LoVo (cell line): ENCODE results near the gene SCLT1.
"Not testable (repeated sequence)": the region's sequence is repeated elsewhere in the genome, so short reads cannot be mapped to it uniquely, and the experiment has no call there.

Source experiments
- DNase-seq: peaks from one replicate; pipeline ENCODE4 v3.0.0-alpha.2; 2016; ENCODE audit warnings: low spot score

SCLT1 gene

GRCh38 chr4:129069537-129069936 is 23.8 kb downstream of the SCLT1 start:
- not testable (repeated sequence) for DNase-seq

DNA sequence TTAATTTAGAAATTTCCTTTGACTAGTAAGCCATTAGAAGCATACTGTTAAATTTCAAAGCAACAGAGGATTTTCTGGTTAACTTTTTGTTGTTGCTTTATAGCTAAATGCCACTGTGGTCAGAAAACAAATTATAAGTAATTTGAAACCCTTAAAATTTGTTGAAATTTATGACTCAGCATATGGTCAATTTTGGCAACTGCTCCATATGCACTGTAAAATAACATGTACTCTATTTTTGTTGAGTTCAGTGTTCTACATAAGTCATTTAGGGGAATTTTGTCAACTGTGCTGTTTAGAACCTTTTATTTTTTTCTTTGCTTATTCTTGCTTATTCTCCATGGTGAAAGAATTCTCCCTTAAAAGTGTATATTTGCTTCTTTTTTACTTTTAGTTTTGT is 28.6 kb downstream of the SCLT1 start:
- no peak for DNase-seq

GRCh38 chr4:129063640-129064039 is 29.7 kb downstream of the SCLT1 start:
- no peak for DNase-seq

GRCh38 chr4:129062580-129062979 is 30.8 kb downstream of the SCLT1 start:
- no peak for DNase-seq

GRCh38 chr4:129059028-129059427 is 34.3 kb downstream of the SCLT1 start:
- no peak for DNase-seq

DNA sequence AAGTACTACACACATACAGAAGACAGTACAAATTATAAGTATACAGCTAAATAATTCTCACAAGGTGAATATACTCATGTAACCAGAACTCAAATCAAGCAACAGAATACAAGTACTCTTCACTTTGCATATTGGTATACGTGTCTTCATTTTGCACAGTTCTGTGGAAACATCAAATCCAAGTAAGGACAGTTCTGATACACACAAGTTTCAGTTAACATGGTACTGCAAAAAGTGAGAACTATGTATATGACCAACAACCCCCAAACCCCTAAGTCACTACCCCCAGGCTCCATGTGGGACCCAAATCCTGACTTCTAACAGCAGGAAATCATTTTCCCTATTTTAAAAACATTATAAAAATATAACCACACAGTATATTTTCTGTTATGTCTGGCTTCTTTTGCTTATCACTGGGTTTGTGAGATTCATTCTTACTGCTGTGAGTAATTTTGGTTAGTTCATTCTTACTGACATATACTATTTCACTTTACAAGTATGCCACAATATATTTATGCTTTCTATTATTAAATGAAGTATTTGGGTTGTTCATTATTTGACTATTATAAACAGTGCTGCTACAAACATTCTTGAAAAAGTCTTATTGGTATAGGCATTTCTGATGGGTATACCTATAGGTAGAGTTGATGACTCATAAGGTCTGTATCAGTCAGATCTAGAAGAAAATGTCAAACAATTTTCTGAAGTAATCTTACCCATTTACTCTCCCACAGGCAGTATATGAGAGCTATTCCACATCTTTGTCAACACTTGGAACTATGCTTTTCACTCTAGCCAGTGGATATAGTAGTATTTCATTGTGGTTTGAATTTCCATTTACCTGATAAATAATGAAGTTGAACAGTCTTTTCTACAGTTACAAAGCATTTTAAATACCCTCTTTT is 47.0 kb downstream of the SCLT1 start:
- no peak for DNase-seq

- no peak for DNase-seq
These were observed 49.8 kb downstream of the SCLT1 start for GRCh38 chr4:129043523-129043922.

DNA sequence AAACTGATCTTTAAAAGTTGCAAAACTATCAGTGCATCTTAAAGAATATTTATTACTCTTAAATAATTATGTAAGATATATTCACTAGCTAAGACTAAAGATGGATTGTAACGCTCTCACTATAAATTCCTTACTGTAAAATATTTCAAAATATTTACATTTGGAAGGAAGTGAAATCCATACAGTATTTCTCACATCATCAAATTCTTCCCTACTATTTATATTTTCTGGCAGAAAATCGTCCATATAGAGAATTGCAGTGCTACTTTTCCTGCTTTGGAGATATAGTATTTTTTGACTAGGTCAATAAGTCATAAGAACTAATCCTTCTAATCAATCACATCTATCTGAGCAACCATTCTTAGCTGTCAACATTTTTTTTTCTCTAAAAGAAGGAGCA is 52.9 kb downstream of the SCLT1 start:
- DNase-seq, result no peak

DNA sequence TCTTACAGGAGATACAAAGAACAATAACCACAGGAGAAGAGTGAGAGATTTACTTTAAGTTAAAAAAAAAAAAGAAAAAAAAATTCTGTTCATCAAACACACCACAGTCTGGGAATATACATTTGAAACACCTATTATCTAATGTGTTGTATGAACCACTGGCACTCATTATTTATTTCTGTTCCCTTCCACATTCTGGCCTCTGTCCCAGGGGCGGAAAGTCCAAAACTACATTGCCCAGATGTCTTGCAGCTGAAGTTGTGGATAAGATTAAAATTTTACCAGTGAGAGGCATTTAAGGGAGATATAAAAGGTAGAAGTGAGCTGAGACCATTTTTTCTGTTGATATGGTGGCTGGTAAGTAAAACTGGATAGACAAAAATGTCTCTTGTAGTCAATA is 56.2 kb downstream of the SCLT1 start:
- no peak for DNase-seq

DNA sequence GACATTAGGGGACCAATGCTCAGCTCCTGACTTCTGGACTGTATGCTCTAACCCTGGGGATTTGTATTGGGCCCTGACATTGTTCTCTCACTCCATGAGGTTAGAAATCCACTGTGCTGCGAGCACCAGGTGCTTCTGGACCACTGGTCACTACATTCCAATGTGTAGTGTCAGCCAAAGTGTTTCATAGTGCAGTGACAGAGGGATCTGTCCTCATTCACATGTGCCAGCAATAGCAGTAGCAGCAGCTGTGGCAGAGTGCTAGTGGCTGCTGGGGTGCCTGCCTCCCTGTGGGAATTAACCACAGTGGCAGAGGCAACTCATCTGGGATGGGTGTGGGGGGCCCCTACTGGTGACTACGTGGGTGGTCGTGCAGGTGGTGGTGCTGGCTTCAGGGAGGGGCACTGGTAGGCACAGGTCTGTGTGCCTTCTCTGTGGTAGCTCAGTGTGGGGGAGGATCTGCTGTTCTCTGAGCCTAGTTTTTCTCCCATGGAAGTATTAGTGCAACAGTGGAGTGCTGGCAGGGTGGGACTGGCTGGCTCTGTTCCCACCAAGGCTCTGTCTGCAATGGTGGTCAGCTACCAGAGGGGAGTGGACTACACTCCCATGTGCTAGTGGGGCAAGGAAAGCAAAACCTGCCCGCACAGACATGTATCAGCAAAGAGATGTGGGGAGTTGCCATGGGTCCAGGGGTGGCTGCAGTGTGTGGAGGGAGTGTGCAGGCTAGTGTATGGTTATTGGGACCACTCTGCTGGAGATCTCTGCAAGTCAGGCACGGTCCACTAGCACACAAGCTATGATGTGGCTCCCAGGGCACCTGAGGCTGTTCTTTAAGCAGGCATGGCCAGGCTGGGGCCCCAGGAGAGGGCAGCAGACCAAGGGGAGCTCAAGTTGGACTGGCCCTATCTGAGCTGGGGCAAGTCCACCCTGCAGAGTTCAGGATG is 78.5 kb downstream of the SCLT1 start:
- DNase-seq, result no peak

- no peak for DNase-seq
These were observed 85.2 kb downstream of the SCLT1 start for GRCh38 chr4:129008096-129008495.

DNA sequence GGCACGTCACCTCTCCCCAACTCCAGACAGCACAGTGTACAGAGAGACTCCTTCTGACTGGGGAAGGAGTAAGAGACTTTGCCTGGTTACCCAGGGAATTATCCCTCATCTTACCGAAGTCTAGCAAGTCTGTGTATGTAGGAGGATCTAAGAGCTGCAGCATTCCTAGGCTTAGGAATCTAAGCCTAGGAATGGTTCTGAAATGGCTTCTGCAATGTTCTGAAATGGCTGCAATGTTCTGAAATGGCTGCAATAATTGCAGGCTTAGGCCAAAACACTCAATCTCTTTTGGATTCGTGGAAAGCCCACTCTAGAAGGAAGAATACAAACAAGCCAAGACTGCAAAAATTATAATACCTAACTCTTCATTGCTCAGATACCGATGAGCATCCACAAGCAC is 106.4 kb downstream of the SCLT1 start:
- no peak for DNase-seq

DNA sequence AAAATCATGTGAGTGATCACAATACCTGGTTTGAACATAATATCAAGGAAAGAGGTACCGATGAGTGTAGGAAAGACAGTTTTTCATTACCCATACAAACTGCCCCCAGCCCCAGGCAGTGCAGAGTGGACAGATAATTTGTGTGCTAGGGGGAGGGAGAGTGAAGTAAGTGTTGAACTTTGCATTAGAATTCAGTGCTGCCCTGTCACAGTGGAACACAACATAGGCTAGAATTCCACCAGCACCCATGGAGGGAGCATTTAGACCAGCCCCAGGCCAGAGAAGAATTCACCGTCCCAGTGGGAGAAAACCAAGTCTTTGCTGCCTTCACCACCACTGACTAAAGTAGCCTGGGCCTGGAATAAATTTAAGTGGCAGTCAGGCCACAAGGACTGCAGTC is 107.3 kb downstream of the SCLT1 start:
- no peak for DNase-seq

GRCh38 chr4:128983771-128984485 is 109.4 kb downstream of the SCLT1 start:
- no peak for DNase-seq

- DNase-seq, result no peak
These were observed 112.0 kb downstream of the SCLT1 start for GRCh38 chr4:128981377-128981776.

DNA sequence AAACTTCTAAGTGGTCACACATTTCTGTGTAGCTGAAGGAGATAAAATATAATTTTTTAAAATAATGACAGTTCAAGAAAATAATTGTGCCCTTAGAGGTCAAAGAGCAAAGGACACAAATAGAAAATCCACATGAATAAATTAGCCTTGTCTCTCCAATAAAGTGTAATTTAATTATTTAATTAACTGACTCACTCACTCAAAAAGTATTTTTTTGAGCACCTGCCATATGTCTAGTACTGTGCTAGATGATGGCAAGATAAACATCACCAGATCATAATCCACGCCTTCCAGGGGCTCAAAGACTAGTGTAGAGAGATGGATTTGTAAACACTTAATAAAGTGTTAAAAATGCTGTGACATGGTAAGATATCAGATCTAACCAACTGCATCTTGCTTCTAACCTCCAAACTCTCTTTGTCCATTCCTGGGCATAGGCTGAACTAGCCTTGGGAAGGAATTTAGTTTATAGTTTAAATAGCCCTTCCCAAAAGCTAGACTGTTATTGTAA is 112.5 kb downstream of the SCLT1 start:
- no peak for DNase-seq

DNA sequence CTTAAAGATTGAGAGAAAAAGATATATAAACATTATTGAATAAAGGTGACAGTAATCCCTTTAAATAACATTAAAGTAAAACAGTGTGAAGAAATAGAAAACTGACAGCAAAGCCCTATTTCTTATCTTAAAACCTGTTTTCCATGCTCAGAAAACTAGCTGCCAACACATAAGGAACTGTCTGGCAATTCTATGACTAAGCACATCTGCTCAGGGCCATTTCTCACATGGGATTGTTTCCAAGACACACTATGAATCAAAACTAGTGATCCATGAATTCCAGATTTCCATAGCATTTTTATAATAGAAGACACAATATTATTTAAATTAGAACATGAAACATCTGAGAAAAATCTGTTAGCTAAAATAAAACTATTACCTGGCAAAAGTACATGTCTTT is 113.4 kb downstream of the SCLT1 start:
- DNase-seq, result no peak

- DNase-seq, result no peak
These were observed 114.4 kb downstream of the SCLT1 start for GRCh38 chr4:128978985-128979384.

DNA sequence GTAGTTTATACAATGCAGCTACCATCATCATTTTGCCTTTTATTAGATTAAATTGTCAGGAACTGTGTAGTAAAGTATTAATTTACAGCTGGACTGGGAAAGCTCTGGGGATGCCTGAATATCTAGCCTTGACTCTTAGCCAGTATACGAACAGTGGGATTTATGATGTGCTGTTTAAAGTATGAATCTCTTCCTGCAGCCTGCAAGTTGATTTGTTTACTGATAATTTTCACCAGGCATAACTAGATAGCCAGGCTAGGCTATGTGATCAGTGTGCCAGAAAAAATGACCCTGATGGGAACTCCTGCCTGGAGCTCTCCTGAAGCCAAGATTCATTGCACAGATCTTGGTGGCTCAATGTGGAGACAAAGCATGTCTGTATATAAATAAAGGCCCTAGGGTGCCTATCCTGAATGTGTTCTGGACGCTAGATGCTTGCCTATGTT is 119.2 kb downstream of the SCLT1 start:
- DNase-seq, result no peak

GRCh38 chr4:128973384-128973783 is 120.0 kb downstream of the SCLT1 start:
- no peak for DNase-seq

DNA sequence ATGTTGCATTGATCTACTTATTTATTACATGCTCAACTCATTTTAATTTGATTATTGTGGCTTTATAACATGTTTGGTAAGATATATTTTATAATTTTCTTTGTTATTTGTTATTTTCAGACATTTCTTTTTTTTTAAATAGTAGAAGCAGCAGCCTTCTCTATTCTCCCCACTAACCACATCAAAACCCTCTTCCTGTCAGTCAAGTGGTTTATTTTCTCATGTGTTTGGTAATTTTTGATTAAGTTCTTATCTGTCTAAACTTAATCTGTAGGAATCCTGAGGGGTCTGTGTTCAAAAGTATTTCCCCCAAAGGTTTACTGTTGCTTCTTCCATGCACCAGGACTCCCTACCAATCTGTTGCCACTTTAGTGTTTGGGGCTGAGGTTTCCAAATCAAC is 131.9 kb downstream of the SCLT1 start:
- DNase-seq, result no peak

- DNase-seq, result no peak
These were observed 135.1 kb downstream of the SCLT1 start for GRCh38 chr4:128958194-128958593.
